Nephron (organoid): ENCODE measurements around the gene HTT.
"Not testable (repeated sequence)": the region's sequence is repeated elsewhere in the genome, so short reads cannot be mapped to it uniquely, and the experiment has no call there.

ENCODE experiments used
- H3K27ac Mint-ChIP-seq, 3 experiments: 2 replicates each; pipeline ENCODE4 v1.8.0; 2020; ENCODE audit warnings: mixed read lengths in 3 of 3, mild to moderate bottlenecking in 2 of 3, moderate library complexity in 1 of 3
- H3K27me3 Mint-ChIP-seq: 2 replicates; pipeline ENCODE4 v1.8.0; 2021; ENCODE audit warnings: low read depth, mild to moderate bottlenecking, moderate library complexity, mixed read lengths
- H3K36me3 Mint-ChIP-seq: 2 replicates; pipeline ENCODE4 v1.8.0; 2020; ENCODE audit warnings: low read depth, mixed read lengths
- H3K4me1 Mint-ChIP-seq: 2 replicates; pipeline ENCODE4 v1.8.0; 2020; ENCODE audit warnings: mixed read lengths
- H3K4me3 Mint-ChIP-seq, 3 experiments: 2 replicates each; pipeline ENCODE4 v1.8.0; 2020; ENCODE audit warnings: mild to moderate bottlenecking in 3 of 3, mixed read lengths in 3 of 3, moderate library complexity in 2 of 3
- H3K9me3 Mint-ChIP-seq: 2 replicates; pipeline ENCODE4 v1.8.0; 2020; ENCODE audit warnings: mixed read lengths
- TF ChIP-seq, protein P1 (sequence below), 3 experiments: fragments of 200-600 bp; sonication (generic); IDR thresholded peaks; one replicate each; pipeline ENCODE4 v1.5.0; 2021; ENCODE audit warnings: antibody characterized with exemption in 3 of 3; ENCODE audit not compliant: unreplicated experiment in 3 of 3

HTT gene

GRCh38 chr4:3043282-3044020 is 31.0 kb upstream of the HTT start:
- TF ChIP-seq, protein P1, sequence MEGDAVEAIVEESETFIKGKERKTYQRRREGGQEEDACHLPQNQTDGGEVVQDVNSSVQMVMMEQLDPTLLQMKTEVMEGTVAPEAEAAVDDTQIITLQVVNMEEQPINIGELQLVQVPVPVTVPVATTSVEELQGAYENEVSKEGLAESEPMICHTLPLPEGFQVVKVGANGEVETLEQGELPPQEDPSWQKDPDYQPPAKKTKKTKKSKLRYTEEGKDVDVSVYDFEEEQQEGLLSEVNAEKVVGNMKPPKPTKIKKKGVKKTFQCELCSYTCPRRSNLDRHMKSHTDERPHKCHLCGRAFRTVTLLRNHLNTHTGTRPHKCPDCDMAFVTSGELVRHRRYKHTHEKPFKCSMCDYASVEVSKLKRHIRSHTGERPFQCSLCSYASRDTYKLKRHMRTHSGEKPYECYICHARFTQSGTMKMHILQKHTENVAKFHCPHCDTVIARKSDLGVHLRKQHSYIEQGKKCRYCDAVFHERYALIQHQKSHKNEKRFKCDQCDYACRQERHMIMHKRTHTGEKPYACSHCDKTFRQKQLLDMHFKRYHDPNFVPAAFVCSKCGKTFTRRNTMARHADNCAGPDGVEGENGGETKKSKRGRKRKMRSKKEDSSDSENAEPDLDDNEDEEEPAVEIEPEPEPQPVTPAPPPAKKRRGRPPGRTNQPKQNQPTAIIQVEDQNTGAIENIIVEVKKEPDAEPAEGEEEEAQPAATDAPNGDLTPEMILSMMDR (IDR thresholded peaks at IDR 0.05; ENCODE audit: unreplicated experiment in 3 of 3): no peak
- Mint-ChIP-seq H3K9me3 (no peaks in the 10 kb centered on the region), H3K4me3 (no peak overlapping the region), H3K27me3 (peaks cover 19% of the 10 kb centered on the region), H3K27ac (no peak overlapping the region), H3K36me3 (no peaks in the 10 kb centered on the region), H3K4me1 (peaks cover 5% of the 10 kb centered on the region)

- Mint-ChIP-seq H3K4me3 (no peak overlapping the region), H3K9me3 (no peaks in the 10 kb centered on the region), H3K36me3 (no peaks in the 10 kb centered on the region), H3K27me3 (peaks cover 16% of the 10 kb centered on the region), H3K27ac (no peak overlapping the region), H3K4me1 (peaks cover 4% of the 10 kb centered on the region)
- TF ChIP-seq, protein P1 (IDR thresholded peaks at IDR 0.05; ENCODE audit: unreplicated experiment in 3 of 3): no peak
Measured at GRCh38 chr4:3044870-3045819, 29.3 kb upstream of the HTT start.

DNA sequence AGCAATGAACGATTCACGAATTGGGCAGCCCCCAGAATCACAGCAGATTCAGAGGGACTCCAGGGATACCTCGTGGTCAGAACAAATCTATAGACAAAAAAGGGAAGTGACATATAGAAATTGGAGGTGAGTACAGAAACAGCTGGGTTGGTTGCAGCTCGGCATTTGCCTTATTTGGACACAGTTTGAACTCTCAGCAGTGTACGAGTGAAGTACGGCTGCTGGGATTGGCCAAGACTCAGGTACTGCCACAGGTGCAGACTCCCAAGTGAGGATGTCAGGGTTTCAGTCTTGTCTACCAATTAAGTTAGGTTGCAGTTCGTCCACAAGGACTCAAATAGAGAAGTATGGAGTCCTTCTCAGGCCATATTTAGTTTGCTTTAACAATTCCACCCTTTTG is 28.3 kb upstream of the HTT start:
- Mint-ChIP-seq H3K4me3 (no peak overlapping the region), H3K27ac (no peak overlapping the region), H3K27me3 (peaks cover 16% of the 10 kb centered on the region), H3K36me3 (no peaks in the 10 kb centered on the region), H3K4me1 (peaks cover 4% of the 10 kb centered on the region), H3K9me3 (no peaks in the 10 kb centered on the region)
- TF ChIP-seq, protein P1 (IDR thresholded peaks at IDR 0.05; ENCODE audit: unreplicated experiment in 3 of 3): no peak

- Mint-ChIP-seq H3K4me3 (no peak overlapping the region), H3K9me3 (no peaks in the 10 kb centered on the region), H3K27ac (no peak overlapping the region)
Measured at GRCh38 chr4:3046623-3047022, 27.9 kb upstream of the HTT start.

GRCh38 chr4:3047464-3048286 is 26.8 kb upstream of the HTT start:
- Mint-ChIP-seq H3K36me3 (no peaks in the 10 kb centered on the region), H3K27me3 (peaks cover 9% of the 10 kb centered on the region), H3K9me3 (peaks cover 7% of the 10 kb centered on the region), H3K4me3 (no peak overlapping the region), H3K4me1 (no peaks in the 10 kb centered on the region), H3K27ac (no peak overlapping the region)
- TF ChIP-seq, protein P1 (IDR thresholded peaks at IDR 0.05; ENCODE audit: unreplicated experiment in 3 of 3): peak; percentile 72 to 80 (median 74)

More at GRCh38 chr4:3046623-3047022, 27.9 kb upstream of the HTT start:
- H3K4me1 Mint-ChIP-seq: peaks cover 4% of the 10 kb centered on the region
- TF ChIP-seq, protein P1 (IDR thresholded peaks at IDR 0.05; ENCODE audit: unreplicated experiment in 3 of 3): no peak
- peaks cover 16% of the 10 kb centered on the region for H3K27me3 Mint-ChIP-seq
- no peaks in the 10 kb centered on the region for H3K36me3 Mint-ChIP-seq

GRCh38 chr4:3051141-3051897 is 23.2 kb upstream of the HTT start:
- not testable (repeated sequence) for H3K36me3 Mint-ChIP-seq, H3K4me3 Mint-ChIP-seq, H3K4me1 Mint-ChIP-seq, H3K27ac Mint-ChIP-seq, H3K27me3 Mint-ChIP-seq
- H3K9me3 Mint-ChIP-seq: peaks cover 24% of the 10 kb centered on the region
